ENCODE measurements around the gene NABP1.

- TF ChIP-seq POLR2A (IDR thresholded peaks at IDR 0.05; ENCODE audit: low read length) (no peak), GATA1 (IDR thresholded peaks at IDR 0.05; ENCODE audit: low read depth, low read length) (no peak)
Measured at GRCh38 chr2:191678437-191679100, 633 bp downstream of the NABP1 start.

All from erythroblast (primary cell).